MM.1S (cell line): ENCODE data around the gene CMC4.
A peak's percentile ranks its signal among the peaks of the same experiment; 100 is the strongest.

Experiments used
- CTCF ChIP-seq: fragments of 300-600 bp; sonication (generic); IDR thresholded peaks from 2 replicates; pipeline ENCODE4 v1.5.1; 2016; ENCODE audit warnings: antibody characterized with exemption, low read length, mixed read lengths
- EZH2 ChIP-seq: fragments of 300-600 bp; sonication (generic); optimal IDR thresholded peaks from 2 replicates; pipeline ENCODE3; 2017; ENCODE audit warnings: low read depth, mild to moderate bottlenecking, antibody characterized with exemption, low read length, mixed read lengths
- EZH2phosphoT487 ChIP-seq: fragments of 300-600 bp; sonication (generic); IDR thresholded peaks from 2 replicates; pipeline ENCODE4 v1.6.1; 2018; ENCODE audit warnings: antibody characterized with exemption, low read length

GRCh38 chrX:155048977-155049619, 21.8 kb downstream of the CMC4 start:
- TF ChIP-seq CTCF: peak; percentile 51
- no peak for TF ChIP-seq EZH2
- TF ChIP-seq EZH2phosphoT487: no peak
